GM13976 (cell line): Measurements from ENCODE around the gene SP2.
"Not testable (repeated sequence)": the region's sequence is repeated elsewhere in the genome, so short reads cannot be mapped to it uniquely, and the experiment has no call there.

Experiments
- DNase-seq: peaks from one replicate; pipeline ENCODE4 v3.0.0; 2012; ENCODE audit warnings: low spot score
- in situ Hi-C: fragments of 300-500 bp; cut with MboI; formaldehyde crosslinking; loops from one replicate; pipeline ENCODE4 v1.12.0; 2022; ENCODE audit warnings: low sequenced_read_pairs, mixed read lengths, inconsistent platforms; ENCODE audit not compliant: unreplicated experiment
- TF ChIP-seq, protein P1 (sequence below): IDR thresholded peaks from 2 replicates; pipeline ENCODE4 v1.5.1; 2012; ENCODE audit warnings: borderline replicate concordance, mild to moderate bottlenecking; ENCODE audit not compliant: insufficient read depth; ENCODE audit errors: extremely low read depth, missing control alignments, control extremely low read depth

Gene SP2

GRCh38 chr17:47917581-47917980 is 21.5 kb downstream of the SP2 start:
- no peak for DNase-seq
- TF ChIP-seq, protein P1, sequence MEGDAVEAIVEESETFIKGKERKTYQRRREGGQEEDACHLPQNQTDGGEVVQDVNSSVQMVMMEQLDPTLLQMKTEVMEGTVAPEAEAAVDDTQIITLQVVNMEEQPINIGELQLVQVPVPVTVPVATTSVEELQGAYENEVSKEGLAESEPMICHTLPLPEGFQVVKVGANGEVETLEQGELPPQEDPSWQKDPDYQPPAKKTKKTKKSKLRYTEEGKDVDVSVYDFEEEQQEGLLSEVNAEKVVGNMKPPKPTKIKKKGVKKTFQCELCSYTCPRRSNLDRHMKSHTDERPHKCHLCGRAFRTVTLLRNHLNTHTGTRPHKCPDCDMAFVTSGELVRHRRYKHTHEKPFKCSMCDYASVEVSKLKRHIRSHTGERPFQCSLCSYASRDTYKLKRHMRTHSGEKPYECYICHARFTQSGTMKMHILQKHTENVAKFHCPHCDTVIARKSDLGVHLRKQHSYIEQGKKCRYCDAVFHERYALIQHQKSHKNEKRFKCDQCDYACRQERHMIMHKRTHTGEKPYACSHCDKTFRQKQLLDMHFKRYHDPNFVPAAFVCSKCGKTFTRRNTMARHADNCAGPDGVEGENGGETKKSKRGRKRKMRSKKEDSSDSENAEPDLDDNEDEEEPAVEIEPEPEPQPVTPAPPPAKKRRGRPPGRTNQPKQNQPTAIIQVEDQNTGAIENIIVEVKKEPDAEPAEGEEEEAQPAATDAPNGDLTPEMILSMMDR, result no peak
- in situ Hi-C loops, result no loop called here

DNA sequence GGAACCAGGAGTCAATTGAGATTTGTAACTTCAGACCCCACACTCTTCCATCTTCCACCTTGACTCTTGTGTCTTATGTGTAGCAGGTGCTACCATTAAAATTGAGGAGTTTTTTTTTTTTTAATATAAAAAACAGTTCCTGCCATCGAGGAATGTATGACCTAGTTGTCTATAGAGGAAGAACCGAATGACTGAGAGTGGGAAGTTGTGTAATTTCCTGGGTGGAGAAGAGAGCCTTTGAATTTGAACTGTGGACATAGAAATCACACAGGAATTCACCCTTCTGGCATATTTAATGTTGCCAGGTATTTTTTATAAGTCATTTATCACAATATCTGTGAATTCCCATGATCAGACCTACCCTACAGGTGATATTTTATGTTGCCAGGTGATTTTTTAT is 22.0 kb downstream of the SP2 start:
- in situ Hi-C loops, result no loop called here
- TF ChIP-seq, protein P1, result no peak
- DNase-seq, result no peak

DNA sequence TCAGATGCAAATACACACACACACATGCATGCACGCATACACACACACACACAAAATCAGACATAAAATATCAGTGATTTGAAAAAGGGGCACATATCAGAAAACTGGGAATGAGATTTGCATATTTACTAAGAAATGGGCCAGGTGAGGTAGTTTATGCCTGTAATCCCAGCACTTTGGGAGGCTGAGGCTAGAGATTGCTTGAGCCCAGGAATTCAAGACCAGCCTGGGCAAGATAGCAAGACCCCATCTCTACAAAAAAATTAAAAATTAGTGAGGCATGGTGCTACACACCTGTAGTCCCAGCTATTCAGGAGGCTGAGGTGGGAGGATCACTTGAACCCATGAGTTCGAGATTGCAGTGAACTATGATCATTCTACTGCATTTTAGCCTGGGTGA is 23.0 kb downstream of the SP2 start:
- DNase-seq, result no peak
- TF ChIP-seq, protein P1, result no peak
- in situ Hi-C loops, result no loop called here

DNA sequence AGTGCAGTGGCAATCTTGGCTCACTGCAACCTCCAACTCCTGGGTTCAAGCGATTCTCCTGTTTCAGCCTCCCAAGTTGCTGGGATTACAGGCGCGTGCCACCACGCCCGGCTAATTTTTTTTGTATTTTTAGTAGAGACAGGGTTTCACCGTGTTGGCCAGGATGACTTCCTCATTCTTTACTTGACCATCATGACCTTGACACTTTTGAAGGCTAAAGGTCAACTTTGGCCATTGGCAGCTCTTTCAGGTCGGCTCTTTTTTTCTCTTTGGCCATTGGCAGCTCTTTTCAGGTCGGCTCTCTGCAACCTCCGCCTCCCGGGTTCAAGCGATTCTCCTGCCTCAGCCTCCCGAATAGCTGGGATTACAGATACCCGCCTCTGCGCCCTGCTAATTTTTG is 23.9 kb downstream of the SP2 start:
- DNase-seq, in situ Hi-C loops: not testable (repeated sequence)

DNA sequence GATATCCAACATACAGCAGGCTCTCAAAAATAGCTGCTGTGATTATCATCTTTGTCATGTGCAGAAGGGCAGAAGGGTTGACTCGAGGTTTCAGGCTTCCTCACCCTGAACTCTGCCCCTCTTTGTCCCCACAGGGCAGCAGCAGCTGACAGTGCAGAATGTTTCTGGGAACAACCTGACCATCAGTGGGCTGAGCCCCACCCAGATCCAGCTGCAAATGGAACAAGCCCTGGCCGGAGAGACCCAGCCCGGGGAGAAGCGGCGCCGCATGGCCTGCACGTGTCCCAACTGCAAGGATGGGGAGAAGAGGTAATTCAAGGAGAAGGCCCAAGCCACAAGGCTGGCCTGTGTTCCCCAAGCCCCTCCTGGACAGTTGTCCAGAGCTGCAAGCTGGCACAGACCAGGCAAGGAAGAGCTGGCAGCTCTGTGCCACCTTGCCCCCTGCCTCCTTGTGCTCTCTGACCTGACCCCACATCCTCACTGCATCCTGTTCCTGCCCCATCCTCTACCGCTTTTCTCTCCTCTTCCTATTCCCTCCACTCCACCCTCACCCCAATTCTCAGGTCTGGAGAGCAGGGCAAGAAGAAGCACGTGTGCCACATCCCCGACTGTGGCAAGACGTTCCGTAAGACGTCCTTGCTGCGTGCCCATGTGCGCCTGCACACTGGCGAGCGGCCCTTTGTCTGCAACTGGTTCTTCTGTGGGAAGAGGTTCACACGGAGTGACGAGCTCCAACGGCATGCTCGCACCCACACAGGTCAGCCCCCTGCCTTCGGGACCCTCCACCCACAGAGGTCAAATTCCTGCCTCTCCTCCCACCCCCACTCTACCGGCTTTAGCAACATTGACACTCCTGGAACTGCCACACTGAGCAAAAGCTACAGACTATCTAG is 29.0 kb downstream of the SP2 start:
- in situ Hi-C loops, result no loop called here
- TF ChIP-seq, protein P1, result no peak
- DNase-seq, result no peak

- TF ChIP-seq, protein P1, result no peak
- DNase-seq, result no peak
- in situ Hi-C loops, result no loop called here
Observed at GRCh38 chr17:47925678-47925988, 29.6 kb downstream of the SP2 start.

- TF ChIP-seq, protein P1, result no peak
- no peak for DNase-seq
- in situ Hi-C loops, result no loop called here
Observed at GRCh38 chr17:47927821-47928400, 31.9 kb downstream of the SP2 start.
